Activated B cell treated with CpG ODN at 0.5 μM for 24 hours (primary cell): Measurements from ENCODE around the gene SEZ6L. TPM values are rescaled to one million over a fixed set of nuclear protein-coding genes. Genes with fewer than 3 reads are reported as not detected.

Experiments used
- ATAC-seq: fragments of 200-7000 bp; cut with Tn5 transposase; one replicate; pipeline ENCODE4 v1.10.0; 2021; ENCODE audit warnings: low read depth, mild to moderate bottlenecking, moderate library complexity
- CTCF ChIA-PET: fragments of 350-600 bp; sonication (Branson Sonifier 250); formaldehyde crosslinking; loops from one replicate; lab custom pipeline; 2021; ENCODE audit warnings: antibody characterized with exemption; lab: Charles Lee
- POLR2A ChIA-PET: fragments of 350-600 bp; sonication (Branson Sonifier 250); formaldehyde crosslinking; loops from one replicate; lab custom pipeline; 2021; ENCODE audit warnings: antibody characterized with exemption; lab: Charles Lee
- DNase-seq: peaks from one replicate; pipeline ENCODE4 v3.0.0; 2022
- H3K27ac Mint-ChIP-seq: one replicate; pipeline ENCODE4 v1.8.0; 2020; ENCODE audit warnings: mixed read lengths
- H3K27me3 Mint-ChIP-seq: one replicate; pipeline ENCODE4 v1.8.0; 2021; ENCODE audit warnings: mixed read lengths
- H3K36me3 Mint-ChIP-seq: one replicate; pipeline ENCODE4 v1.8.0; 2021; ENCODE audit warnings: low read depth, mixed read lengths
- H3K4me1 Mint-ChIP-seq: one replicate; pipeline ENCODE4 v1.8.0; 2021; ENCODE audit warnings: mixed read lengths
- H3K4me3 Mint-ChIP-seq: one replicate; pipeline ENCODE4 v1.8.0; 2020; ENCODE audit warnings: mild to moderate bottlenecking, mixed read lengths
- H3K9me3 Mint-ChIP-seq: one replicate; pipeline ENCODE4 v1.8.0; 2020; ENCODE audit warnings: mixed read lengths
- intact Hi-C: fragments of 100-400 bp; cut with micrococcal nuclease; formaldehyde crosslinking; loops from one replicate; pipeline ENCODE4 v1.15.1; 2024
- total RNA-seq: library from RNA; stranded (reverse); gene quantifications from 2 replicates; pipeline ENCODE4 v1.2.3, GENCODE V29; 2022
- TF ChIP-seq, protein P1 (sequence below): fragments of 200-600 bp; IDR thresholded peaks from one replicate; pipeline ENCODE4 v1.8.0; 2022; ENCODE audit warnings: antibody characterized with exemption, mild to moderate bottlenecking

The SEZ6L gene
- total RNA-seq, 1 donor from 2014 or later, result not detected

DNA sequence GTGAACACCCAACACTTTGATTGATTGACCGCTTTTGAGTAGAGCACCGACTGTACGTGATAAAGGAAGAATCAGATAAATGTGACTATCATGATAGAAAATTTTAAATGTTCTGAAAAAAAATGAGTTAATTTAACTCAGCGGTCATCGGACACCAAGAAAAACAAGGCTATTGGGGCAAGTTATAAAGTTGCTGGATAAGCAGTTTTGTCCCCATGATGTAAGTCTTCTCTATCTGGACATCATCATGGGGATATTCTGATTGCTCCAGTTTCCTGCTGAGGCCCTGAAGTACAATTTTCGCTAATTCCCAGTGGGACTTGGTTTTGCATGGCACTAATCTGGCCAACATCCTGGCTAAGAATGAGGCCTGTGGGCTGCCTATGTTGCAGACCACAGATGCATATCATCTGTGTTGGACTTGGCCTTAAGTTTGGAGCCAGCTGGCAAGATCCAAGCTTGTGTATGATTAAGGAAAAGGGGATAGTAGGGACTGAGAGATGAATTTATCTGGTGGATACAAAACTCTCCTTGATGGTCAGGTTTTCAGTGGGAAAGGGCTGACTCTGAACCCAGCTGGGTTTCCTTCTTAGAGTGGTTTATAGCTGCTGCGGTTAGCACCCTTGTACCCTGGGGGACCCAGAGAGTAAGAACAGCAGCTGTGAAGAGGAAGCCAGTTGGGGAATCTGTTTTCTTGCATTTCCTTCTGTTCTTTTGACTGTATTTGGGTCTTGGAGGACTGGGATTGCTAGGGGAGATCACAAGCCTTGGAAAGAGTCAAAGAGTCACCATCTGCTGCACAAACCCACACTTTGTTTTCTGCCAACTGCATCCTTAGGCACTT is 118.3 kb downstream of the SEZ6L start:
- Mint-ChIP-seq H3K9me3 (no peaks in the 10 kb centered on the region), H3K27me3 (peaks cover 7% of the 10 kb centered on the region), H3K4me1 (peaks cover 10% of the 10 kb centered on the region), H3K36me3 (no peaks in the 10 kb centered on the region), H3K4me3 (no peak overlapping the region), H3K27ac (no peak overlapping the region)
- intact Hi-C loops, result no loop called here
- no peak for ATAC-seq
- CTCF ChIA-PET, result no interaction called here
- DNase-seq, result no peak
- TF ChIP-seq, protein P1, sequence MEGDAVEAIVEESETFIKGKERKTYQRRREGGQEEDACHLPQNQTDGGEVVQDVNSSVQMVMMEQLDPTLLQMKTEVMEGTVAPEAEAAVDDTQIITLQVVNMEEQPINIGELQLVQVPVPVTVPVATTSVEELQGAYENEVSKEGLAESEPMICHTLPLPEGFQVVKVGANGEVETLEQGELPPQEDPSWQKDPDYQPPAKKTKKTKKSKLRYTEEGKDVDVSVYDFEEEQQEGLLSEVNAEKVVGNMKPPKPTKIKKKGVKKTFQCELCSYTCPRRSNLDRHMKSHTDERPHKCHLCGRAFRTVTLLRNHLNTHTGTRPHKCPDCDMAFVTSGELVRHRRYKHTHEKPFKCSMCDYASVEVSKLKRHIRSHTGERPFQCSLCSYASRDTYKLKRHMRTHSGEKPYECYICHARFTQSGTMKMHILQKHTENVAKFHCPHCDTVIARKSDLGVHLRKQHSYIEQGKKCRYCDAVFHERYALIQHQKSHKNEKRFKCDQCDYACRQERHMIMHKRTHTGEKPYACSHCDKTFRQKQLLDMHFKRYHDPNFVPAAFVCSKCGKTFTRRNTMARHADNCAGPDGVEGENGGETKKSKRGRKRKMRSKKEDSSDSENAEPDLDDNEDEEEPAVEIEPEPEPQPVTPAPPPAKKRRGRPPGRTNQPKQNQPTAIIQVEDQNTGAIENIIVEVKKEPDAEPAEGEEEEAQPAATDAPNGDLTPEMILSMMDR, result no peak
- POLR2A ChIA-PET, result no interaction called here

DNA sequence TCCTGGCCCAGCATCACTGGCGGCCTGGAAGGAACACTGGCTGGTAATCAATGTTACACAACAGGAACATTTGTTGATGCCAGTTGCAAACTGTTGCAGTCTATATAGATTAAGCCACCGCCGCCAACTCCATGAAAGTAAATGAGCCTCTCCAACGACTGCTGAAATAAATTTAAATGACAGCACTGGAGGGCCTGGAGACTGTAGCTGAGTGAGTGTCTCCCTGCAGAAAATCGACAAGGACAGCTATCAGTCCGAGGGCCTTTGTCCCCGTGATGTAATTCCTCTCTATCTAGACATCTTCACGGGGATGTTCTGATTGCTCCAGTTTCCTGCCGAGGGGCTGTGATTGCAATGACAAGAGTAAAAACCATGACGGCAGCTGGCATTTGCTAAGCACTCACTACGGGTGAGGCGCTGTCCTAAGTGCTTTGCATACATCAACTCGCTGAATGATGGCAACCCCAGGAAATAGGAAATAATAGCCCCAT is 120.4 kb downstream of the SEZ6L start:
- CTCF ChIA-PET, result no interaction called here
- H3K9me3 Mint-ChIP-seq, result no peaks in the 10 kb centered on the region
- intact Hi-C loops, result no loop called here
- no peak overlapping the region for H3K27ac Mint-ChIP-seq
- peaks cover 6% of the 10 kb centered on the region for H3K27me3 Mint-ChIP-seq
- H3K36me3 Mint-ChIP-seq, result no peaks in the 10 kb centered on the region
- no peak overlapping the region for H3K4me3 Mint-ChIP-seq
- ATAC-seq (no peak), DNase-seq (no peak)
- POLR2A ChIA-PET, result no interaction called here
- TF ChIP-seq, protein P1, result no peak
- peaks cover 16% of the 10 kb centered on the region for H3K4me1 Mint-ChIP-seq

DNA sequence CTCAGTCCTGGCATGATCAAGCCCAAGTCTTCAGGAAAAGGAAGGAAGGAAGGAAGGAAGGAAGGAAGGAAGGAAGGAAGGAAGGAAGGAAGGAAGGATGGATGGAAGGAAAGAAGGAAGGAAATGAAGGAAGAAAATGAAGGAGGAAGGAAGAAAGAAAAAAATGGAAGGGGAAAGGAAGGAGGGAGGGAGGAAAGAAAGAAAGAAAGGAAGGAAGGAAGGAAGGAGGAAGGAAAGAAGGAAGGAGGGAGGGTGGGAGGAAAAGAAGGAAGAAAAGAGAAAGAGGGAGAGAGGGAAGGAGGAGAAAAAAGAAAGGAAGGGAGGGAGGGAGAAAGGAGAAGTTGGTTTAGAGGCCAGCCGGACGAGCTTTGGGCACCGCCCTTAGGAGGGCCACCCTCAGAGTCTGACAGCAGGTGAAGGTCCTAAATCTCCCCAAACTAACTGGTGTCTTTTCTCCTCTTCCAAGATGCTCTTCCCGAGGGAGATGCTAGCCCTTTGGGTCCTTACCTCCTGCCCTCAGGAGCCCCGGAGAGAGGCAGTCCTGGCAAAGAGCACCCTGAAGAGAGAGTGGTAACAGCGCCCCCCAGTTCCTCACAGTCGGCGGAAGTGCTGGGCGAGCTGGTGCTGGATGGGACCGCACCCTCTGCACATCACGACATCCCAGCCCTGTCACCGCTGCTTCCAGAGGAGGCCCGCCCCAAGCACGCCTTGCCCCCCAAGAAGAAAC is 122.8 kb downstream of the SEZ6L start:
- H3K27me3 Mint-ChIP-seq, result peaks cover 3% of the 10 kb centered on the region
- DNase-seq, result no peak
- CTCF ChIA-PET, result no interaction called here
- no peak for ATAC-seq
- H3K27ac Mint-ChIP-seq, result no peak overlapping the region
- POLR2A ChIA-PET, result interaction anchor here (0.6 kb wide), 2 partner anchors 11 to 28 kb away, joined by 3 to 5 read pairs; no protein-coding TSS in a partner anchor
- no peaks in the 10 kb centered on the region for H3K36me3 Mint-ChIP-seq
- peaks cover 21% of the 10 kb centered on the region for H3K4me1 Mint-ChIP-seq
- H3K9me3 Mint-ChIP-seq, result no peaks in the 10 kb centered on the region
- no peak overlapping the region for H3K4me3 Mint-ChIP-seq
- intact Hi-C loops, result no loop called here
- TF ChIP-seq, protein P1, result no peak

DNA sequence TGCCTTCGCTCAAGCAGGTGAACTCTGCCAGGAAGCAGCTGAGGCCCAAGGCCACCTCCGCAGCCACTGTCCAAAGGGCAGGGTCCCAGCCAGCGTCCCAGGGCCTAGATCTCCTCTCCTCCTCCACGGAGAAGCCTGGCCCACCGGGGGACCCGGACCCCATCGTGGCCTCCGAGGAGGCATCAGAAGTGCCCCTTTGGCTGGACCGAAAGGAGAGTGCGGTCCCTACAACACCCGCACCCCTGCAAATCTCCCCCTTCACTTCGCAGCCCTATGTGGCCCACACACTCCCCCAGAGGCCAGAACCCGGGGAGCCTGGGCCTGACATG is 123.4 kb downstream of the SEZ6L start:
- H3K27me3 Mint-ChIP-seq, result peaks cover 3% of the 10 kb centered on the region
- no peak for DNase-seq
- ChIA-PET POLR2A (no interaction called here), CTCF (no interaction called here)
- peaks cover 20% of the 10 kb centered on the region for H3K4me1 Mint-ChIP-seq
- H3K36me3 Mint-ChIP-seq, result no peaks in the 10 kb centered on the region
- H3K9me3 Mint-ChIP-seq, result no peaks in the 10 kb centered on the region
- H3K4me3 Mint-ChIP-seq, result no peak overlapping the region
- intact Hi-C loops, result no loop called here
- TF ChIP-seq, protein P1, result no peak
- no peak for ATAC-seq
- H3K27ac Mint-ChIP-seq, result no peak overlapping the region

DNA sequence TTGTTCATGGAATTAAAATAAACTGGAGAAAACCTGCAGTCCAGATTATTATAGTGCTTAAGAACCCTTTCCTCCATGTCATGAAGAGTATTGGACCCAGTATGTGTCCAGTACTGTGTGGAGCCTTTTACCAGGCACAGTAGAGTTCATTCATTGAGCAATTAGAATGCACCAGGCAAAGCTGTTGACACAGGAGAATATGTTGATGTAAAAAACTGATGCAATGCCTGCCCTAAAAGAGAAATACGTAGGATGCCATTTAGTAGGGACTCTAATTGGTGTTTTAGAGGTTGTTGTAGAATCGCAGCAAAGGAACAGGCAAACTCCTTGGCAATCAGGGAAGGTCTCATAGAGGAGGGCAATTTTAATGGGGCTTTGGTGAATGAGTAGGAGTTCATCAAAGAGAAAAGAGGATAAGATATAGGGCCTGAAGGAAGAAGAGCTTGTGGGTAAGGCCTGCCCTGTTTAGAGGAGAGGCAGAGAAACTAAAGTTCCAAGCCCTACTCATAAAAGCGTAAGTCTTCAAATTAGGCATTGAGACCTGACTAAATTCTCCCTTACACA is 126.4 kb downstream of the SEZ6L start:
- H3K27me3 Mint-ChIP-seq, result peaks cover 2% of the 10 kb centered on the region
- intact Hi-C loops, result loop anchor here (2.0 kb wide), 1 partner anchor 377 kb away; no protein-coding TSS in a partner anchor
- TF ChIP-seq, protein P1, result no peak
- ChIA-PET POLR2A (interaction anchor here (0.5 kb wide), 1 partner anchor 348 kb away, joined by 3 read pairs; no protein-coding TSS in a partner anchor), CTCF (no interaction called here)
- H3K9me3 Mint-ChIP-seq, result no peaks in the 10 kb centered on the region
- ATAC-seq, result no peak
- no peak overlapping the region for H3K4me3 Mint-ChIP-seq
- H3K27ac Mint-ChIP-seq, result peak overlapping the region; percentile 24
- peaks cover 14% of the 10 kb centered on the region for H3K4me1 Mint-ChIP-seq
- DNase-seq, result no peak
- H3K36me3 Mint-ChIP-seq, result no peaks in the 10 kb centered on the region
